Stimulated activated CD4-positive, alpha-beta T cell treated with anti-CD3 and anti-CD28 coated beads, TNF-alpha, amount 100 ng/mL, for 48 hours (primary cell): ENCODE data around the gene RERE.
"Not testable (repeated sequence)": the region's sequence is repeated elsewhere in the genome, so short reads cannot be mapped to it uniquely, and the experiment has no call there.

Experiments
- DNase-seq, 3 donors: peaks; one replicate each; pipeline ENCODE4 v3.0.0-alpha.2; 2020; ENCODE audit warnings: low read depth in 3 of 3

RERE gene

DNA sequence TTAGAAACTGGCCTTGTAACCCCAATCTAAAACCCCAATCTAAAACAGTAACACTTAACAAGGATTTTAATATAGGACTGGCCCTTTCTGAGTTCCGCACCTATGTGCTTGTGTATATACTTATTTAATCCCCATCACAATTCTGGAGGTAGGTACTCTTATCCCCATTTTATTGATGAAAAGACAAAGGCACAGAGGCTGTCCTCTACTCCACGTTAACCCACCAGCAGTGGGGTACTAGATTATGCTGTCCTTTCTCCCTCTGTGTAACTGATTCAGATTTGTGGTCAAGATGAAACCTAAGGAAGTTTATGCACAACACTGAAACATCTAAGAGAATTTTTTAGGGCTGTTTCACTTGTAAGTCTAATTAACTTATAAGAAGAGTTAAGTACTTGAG lies 175.3 kb downstream of the RERE start:
- DNase-seq: no peak

- no peak for DNase-seq
Measured at GRCh38 chr1:8641377-8641997, 176.0 kb downstream of the RERE start.

DNA sequence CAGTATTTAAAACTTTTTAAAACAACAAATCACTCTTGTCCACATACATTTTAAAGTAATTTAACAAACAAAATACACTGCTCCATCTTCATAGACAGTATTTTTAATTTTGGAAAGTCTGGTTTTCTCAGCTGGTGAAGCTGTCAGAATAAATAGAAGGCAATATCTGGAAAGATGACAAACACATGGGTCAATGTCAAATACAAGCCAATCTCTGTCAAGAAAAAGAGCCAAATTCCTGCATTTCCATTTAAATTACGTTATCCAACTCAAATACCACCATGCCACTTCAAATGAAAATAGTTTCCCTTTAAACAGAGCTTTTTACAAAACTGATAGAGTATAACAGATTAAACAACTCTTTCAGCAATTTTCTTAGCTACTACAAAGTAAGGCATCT lies 176.5 kb downstream of the RERE start:
- DNase-seq: no peak

DNA sequence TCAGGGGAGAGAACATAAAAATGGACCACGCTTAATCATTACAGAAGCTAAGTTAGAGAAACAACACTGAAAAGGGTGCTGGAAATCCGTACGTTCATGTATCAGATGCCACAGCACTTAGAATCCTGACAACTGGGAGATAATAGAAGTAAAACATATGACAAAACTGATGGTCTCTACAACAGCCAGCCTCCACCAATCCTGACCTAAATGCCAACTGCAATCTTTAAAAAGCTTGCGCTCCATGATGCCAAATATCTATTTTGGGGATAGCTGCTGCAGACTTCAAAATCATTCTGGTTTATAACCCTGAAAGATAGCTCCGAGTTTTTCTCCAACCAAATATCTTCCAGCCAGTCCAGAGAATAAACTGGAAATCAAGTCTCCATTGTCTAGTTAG lies 178.3 kb downstream of the RERE start:
- DNase-seq: no peak

DNA sequence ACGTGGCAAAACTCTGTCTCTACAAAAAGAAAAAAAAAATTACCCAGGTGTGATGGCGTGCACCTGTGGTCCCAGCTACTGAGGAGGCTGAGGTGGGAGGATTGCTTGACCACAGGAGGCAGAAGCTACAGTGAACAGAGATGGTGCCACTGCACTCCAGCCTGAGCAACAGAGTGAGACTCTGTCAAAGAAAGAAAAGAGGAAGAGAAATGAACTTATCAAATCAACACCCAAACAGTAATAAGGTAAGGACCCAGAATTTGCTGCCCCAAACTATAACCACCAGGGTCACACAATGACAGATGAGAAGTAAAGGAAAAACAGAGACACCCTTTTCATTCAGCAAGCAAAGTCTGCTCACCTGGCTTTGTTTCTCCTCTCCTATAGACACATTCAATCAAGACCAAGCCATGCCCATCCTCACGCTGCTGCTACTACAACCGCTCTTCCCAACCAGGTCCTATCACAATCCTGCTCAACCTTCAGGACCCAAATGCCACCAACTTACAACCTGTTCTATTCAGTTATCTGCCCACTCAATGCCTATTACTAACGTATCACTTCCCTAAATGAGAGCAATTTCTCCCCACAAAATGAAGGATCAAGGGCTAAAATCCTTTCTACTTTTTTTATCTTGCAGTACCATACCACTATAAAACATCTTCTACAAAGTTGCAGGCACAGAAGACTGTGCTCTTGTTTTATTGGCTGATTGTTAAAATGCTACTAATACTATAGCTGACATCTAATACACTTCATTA lies 183.5 kb downstream of the RERE start:
- no peak for DNase-seq

- no peak for DNase-seq
Measured at GRCh38 chr1:8632102-8632501, 185.3 kb downstream of the RERE start.

DNA sequence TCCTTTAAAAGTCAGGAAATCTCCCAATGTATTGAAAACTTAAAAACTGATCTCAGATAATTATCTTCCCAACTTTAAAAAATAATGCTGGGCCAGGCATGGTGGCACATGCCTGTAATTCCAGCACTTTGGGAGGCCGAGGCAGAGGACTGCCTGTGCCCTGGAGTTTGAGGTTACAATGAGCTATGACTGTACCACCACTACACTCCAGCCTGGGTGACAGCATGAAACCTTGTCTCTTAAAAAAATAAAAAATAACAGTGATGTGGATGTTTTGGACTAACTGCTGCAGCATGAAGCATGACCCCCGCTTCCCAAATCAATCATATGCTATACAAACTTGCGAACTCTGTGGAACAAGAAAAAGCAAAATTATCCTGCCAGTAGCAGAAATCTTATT lies 186.3 kb downstream of the RERE start:
- DNase-seq: no peak

- no peak for DNase-seq
Measured at GRCh38 chr1:8629241-8630091, 188.0 kb downstream of the RERE start.

GRCh38 chr1:8628606-8629005 lies 188.8 kb downstream of the RERE start:
- DNase-seq: no peak

DNA sequence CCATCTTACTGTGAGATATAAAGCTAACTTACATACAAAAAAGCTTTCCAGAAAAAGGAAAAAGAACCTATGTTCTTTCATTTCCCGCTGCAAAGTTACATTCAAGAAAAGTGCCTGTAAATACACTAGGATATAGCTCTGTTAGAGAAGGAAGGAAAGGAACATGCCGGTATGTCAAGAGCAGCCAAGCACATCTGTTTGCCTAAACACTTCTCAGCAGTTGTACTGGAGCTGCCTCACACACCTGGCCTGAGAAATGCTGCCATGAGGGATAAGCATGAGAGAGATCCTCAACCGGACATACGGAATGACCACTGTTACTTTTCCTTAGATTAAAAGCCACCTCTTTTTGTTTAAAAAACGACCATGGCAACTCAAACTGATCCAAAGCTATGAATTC lies 189.7 kb downstream of the RERE start:
- no peak for DNase-seq

- DNase-seq: no peak
Measured at GRCh38 chr1:8625981-8626898, 191.2 kb downstream of the RERE start.

DNA sequence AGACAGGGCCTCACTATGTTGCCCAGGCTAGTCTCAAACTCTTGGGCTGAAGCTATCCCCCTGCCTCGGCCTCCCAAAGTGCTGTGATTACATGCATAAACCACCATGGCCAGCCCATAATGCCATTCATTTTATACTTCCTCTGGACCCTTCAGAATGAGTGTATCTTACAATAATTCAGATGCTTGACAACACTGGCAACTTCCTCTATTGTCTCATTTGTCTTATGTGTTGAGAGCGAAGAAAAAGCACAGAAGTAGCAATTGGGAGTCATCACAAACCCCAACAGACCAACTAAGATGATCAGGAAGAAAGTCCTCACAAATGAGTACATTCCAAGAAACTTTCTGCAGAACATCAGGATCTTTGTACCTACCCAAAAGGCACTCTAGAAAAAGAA lies 191.9 kb downstream of the RERE start:
- no peak for DNase-seq

DNA sequence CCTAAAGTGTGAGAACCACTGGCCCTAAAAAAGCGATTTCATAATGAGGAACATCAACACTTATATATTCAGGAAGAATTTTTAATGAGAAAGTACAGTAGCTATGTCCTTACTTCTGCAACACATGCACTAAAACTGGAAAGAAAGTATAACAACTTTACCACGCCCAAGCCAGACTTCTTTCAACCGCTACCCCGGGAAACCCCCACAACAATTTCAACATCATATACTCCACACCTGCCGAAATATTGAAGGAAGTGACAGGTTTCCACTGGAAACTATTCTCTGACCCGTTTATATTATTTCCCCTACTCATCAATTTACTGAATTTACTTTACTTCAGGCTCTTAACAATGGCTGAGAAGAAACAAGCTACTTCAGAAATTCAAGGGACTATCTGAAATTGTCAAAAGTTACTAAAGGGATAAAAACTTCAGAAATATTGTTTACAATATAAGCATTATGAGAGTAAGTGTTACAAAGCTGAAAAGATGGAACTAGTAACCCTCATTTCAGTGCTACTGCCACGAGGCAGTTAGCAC lies 193.7 kb downstream of the RERE start:
- DNase-seq: not testable (repeated sequence)

- DNase-seq: not testable (repeated sequence)
Measured at GRCh38 chr1:8621785-8622348, 195.6 kb downstream of the RERE start.

- not testable (repeated sequence) for DNase-seq
Measured at GRCh38 chr1:8621034-8621582, 196.3 kb downstream of the RERE start.

DNA sequence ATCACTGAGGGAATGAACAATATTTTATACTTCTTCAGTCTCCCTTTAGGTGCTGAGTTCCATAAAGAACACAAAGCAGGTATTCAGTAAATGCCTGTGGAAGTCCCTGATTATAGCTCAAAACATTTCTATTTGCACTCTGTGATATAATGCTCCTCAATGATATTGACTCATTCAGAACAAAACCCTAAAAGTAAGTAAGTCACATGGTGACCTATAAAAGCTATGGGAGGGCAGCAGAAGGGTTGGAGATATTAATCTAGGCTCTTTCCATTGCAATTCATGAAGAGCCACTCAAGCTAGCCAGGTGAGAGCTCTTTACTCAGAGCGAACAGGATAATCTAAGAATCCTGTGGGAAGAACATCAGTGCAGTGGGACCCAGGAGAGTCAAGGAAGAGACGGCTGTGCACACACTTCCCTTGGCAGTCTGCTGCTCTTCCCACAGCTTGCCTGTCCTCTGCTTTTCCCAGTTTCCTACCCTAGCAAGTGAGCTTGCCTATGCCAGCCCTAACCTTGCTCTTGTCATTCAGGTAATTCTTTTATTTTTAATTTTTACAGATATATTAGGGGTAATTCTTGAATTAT lies 197.4 kb downstream of the RERE start:
- DNase-seq: not testable (repeated sequence)

GRCh38 chr1:8619419-8619818 lies 198.0 kb downstream of the RERE start:
- not testable (repeated sequence) for DNase-seq

GRCh38 chr1:8616791-8617190 lies 200.6 kb downstream of the RERE start:
- not testable (repeated sequence) for DNase-seq

- DNase-seq: not testable (repeated sequence)
Measured at GRCh38 chr1:8611634-8612515, 205.6 kb downstream of the RERE start.
